Panc1 (cell line): ENCODE data around the gene RNF169. TPM values are rescaled to one million over a fixed set of nuclear protein-coding genes. Genes with fewer than 3 reads are reported as not detected.

Source experiments
- ATAC-seq: fragments of 200-7000 bp; cut with Tn5 transposase; 2 replicates; pipeline ENCODE4 v1.9.1; 2020; ENCODE audit warnings: mild to moderate bottlenecking, moderate library complexity
- BruUV-seq: library from RNA; stranded (reverse); fragments of 400-500 nt; replicated peaks from 2 replicates; lab custom pipeline; 2021; lab: Mats Ljungman, UMichigan
- CTCF ChIA-PET: fragments of 300-600 bp; sonication (Branson Sonifier 250); formaldehyde crosslinking; loops from one replicate; lab custom pipeline; 2022; ENCODE audit warnings: antibody characterized with exemption; lab: Charles Lee
- POLR2A ChIA-PET: fragments of 300-600 bp; sonication (Branson Sonifier 250); formaldehyde crosslinking; loops from one replicate; lab custom pipeline; 2022; ENCODE audit warnings: antibody characterized with exemption; lab: Charles Lee
- DNase-seq: peaks from one replicate; pipeline ENCODE4 v3.0.0-alpha.2; 2010; ENCODE audit warnings: low read depth, low spot score
- H3K27ac ChIP-seq: 2 replicates; pipeline ENCODE4 v1.5.1; 2011; ENCODE audit warnings: mild to moderate bottlenecking, low read length, inconsistent platforms
- H3K27me3 ChIP-seq: fragments of 200-500 bp; sonication (Bioruptor generic); 2 replicates; pipeline ENCODE4 v1.6.0; 2014; ENCODE audit warnings: low read length, inconsistent platforms; ENCODE audit not compliant: control insufficient read depth, insufficient read depth
- H3K36me3 ChIP-seq: fragments of 200-500 bp; sonication (Bioruptor generic); 2 replicates; pipeline ENCODE4 v1.5.1; 2014; ENCODE audit warnings: inconsistent platforms, mild to moderate bottlenecking, low read length, moderate library complexity; ENCODE audit not compliant: control insufficient read depth, insufficient read depth
- H3K4me1 ChIP-seq: 2 replicates; pipeline ENCODE4 v1.5.1; 2011; ENCODE audit warnings: inconsistent platforms, mild to moderate bottlenecking, low read length, moderate library complexity; ENCODE audit not compliant: control insufficient read depth, insufficient read depth
- H3K4me3 ChIP-seq, 2 experiments: 2 replicates each; pipeline ENCODE4 v1.5.1; 2011 to 2012; ENCODE audit warnings: low read depth in 2 of 2, low read length in 2 of 2, mild to moderate bottlenecking in 2 of 2, inconsistent platforms in 1 of 2, moderate library complexity in 1 of 2
- H3K9me3 ChIP-seq: fragments of 200-500 bp; sonication (Bioruptor generic); 2 replicates; pipeline ENCODE4 v1.5.1; 2014; ENCODE audit warnings: low read depth, mild to moderate bottlenecking, inconsistent platforms, low read length, moderate library complexity; ENCODE audit not compliant: control insufficient read depth, insufficient read depth
- POLR2AphosphoS5 ChIP-seq: IDR thresholded peaks from 2 replicates; pipeline ENCODE4 v1.6.1; 2012; ENCODE audit warnings: mild to moderate bottlenecking, low read depth, low read length, moderate library complexity
- SIN3A ChIP-seq: IDR thresholded peaks from 2 replicates; pipeline ENCODE4 v1.6.1; 2012; ENCODE audit warnings: low read depth, mild to moderate bottlenecking, low read length, moderate library complexity, borderline replicate concordance; ENCODE audit not compliant: insufficient read depth
- TCF7L2 ChIP-seq: IDR thresholded peaks from 2 replicates; pipeline ENCODE4 v1.6.1; 2011; ENCODE audit warnings: mild to moderate bottlenecking, low read depth, low read length, inconsistent platforms
- in situ Hi-C: cut with HindIII; loops from 2 replicates; pipeline ENCODE4 v1.10.0; 2016; ENCODE audit warnings: low sequenced_read_pairs, low pct_unique_long_range_greater_than_20kb
- intact Hi-C: fragments of 100-400 bp; cut with micrococcal nuclease; formaldehyde crosslinking; loops from one replicate; pipeline ENCODE4 v1.10.0; 2022; ENCODE audit not compliant: unreplicated experiment
- total RNA-seq: library from RNA; stranded (reverse); gene quantifications from one replicate; pipeline ENCODE4 v1.2.1, GENCODE V29; 2021; ENCODE audit not compliant: unreplicated experiment
- TF ChIP-seq, protein P1 (sequence below), 2 experiments: IDR thresholded peaks; 2 replicates each; pipeline ENCODE4 v1.6.1; 2011 to 2012; ENCODE audit warnings: low read depth in 2 of 2, control low read depth in 1 of 2, low read length in 1 of 2, mild to moderate bottlenecking in 1 of 2, moderate library complexity in 1 of 2; ENCODE audit not compliant: insufficient read depth in 1 of 2
- TF ChIP-seq, protein P2 (sequence below): fragments of 450-650 bp; IDR thresholded peaks from 2 replicates; pipeline ENCODE4 v1.5.1; 2017; ENCODE audit warnings: mild to moderate bottlenecking

RNF169 gene
- total RNA-seq, 1 experiment from 2014 or later = 23.6 TPM

- Histone ChIP-seq H3K27ac (no peak overlapping the region), H3K9me3 (no peaks in the 10 kb centered on the region), H3K36me3 (no peaks in the 10 kb centered on the region), H3K27me3 (no peaks in the 10 kb centered on the region), H3K4me3 (no peak overlapping the region), H3K4me1 (no peaks in the 10 kb centered on the region)
- DNase-seq = no peak
- ChIA-PET POLR2A (no interaction called here), CTCF (no interaction called here)
- intact Hi-C loops (no loop called here), in situ Hi-C loops (no loop called here)
- ATAC-seq = no peak
- BruUV-seq = no TSS peak
- TF ChIP-seq TCF7L2 (no peak), POLR2AphosphoS5 (no peak)
Measured at GRCh38 chr11:74713686-74714085, 35.0 kb upstream of the RNF169 start.

DNA sequence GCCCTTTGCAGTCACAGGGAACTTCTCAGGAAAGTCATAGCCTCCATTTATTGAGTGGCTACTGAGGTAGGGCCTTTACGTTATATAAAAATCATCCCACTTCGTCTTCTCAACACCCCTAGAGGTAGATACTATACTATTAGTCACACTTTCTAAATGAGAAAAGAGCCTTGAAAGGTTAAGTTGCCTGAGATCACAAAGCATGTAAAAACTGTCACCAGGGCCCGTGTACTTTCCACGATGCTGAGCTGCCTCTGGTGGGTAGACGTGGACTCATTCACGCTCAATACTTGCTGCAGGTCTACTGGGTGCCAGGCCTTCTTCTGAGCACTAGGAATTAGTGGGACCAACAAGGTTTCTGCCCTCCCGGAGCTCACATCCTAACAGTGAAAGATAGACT is 33.7 kb upstream of the RNF169 start:
- in situ Hi-C loops = no loop called here

More for the DNA sequence above, 33.7 kb upstream of the RNF169 start:
- BruUV-seq = no TSS peak
- intact Hi-C loops = no loop called here
- Histone ChIP-seq H3K27me3 (no peaks in the 10 kb centered on the region), H3K27ac (no peak overlapping the region), H3K36me3 (no peaks in the 10 kb centered on the region), H3K9me3 (no peaks in the 10 kb centered on the region), H3K4me1 (no peaks in the 10 kb centered on the region), H3K4me3 (no peak overlapping the region)
- ATAC-seq (no peak), DNase-seq (no peak)
- TF ChIP-seq, protein P1, sequence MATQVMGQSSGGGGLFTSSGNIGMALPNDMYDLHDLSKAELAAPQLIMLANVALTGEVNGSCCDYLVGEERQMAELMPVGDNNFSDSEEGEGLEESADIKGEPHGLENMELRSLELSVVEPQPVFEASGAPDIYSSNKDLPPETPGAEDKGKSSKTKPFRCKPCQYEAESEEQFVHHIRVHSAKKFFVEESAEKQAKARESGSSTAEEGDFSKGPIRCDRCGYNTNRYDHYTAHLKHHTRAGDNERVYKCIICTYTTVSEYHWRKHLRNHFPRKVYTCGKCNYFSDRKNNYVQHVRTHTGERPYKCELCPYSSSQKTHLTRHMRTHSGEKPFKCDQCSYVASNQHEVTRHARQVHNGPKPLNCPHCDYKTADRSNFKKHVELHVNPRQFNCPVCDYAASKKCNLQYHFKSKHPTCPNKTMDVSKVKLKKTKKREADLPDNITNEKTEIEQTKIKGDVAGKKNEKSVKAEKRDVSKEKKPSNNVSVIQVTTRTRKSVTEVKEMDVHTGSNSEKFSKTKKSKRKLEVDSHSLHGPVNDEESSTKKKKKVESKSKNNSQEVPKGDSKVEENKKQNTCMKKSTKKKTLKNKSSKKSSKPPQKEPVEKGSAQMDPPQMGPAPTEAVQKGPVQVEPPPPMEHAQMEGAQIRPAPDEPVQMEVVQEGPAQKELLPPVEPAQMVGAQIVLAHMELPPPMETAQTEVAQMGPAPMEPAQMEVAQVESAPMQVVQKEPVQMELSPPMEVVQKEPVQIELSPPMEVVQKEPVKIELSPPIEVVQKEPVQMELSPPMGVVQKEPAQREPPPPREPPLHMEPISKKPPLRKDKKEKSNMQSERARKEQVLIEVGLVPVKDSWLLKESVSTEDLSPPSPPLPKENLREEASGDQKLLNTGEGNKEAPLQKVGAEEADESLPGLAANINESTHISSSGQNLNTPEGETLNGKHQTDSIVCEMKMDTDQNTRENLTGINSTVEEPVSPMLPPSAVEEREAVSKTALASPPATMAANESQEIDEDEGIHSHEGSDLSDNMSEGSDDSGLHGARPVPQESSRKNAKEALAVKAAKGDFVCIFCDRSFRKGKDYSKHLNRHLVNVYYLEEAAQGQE (IDR thresholded peaks at IDR 0.05; ENCODE audit: insufficient read depth in 1 of 2, low read depth in 2 of 2, low read length in 1 of 2) = no peak
- TF ChIP-seq TCF7L2 (no peak), SIN3A (no peak), POLR2AphosphoS5 (no peak)
- TF ChIP-seq, protein P2, sequence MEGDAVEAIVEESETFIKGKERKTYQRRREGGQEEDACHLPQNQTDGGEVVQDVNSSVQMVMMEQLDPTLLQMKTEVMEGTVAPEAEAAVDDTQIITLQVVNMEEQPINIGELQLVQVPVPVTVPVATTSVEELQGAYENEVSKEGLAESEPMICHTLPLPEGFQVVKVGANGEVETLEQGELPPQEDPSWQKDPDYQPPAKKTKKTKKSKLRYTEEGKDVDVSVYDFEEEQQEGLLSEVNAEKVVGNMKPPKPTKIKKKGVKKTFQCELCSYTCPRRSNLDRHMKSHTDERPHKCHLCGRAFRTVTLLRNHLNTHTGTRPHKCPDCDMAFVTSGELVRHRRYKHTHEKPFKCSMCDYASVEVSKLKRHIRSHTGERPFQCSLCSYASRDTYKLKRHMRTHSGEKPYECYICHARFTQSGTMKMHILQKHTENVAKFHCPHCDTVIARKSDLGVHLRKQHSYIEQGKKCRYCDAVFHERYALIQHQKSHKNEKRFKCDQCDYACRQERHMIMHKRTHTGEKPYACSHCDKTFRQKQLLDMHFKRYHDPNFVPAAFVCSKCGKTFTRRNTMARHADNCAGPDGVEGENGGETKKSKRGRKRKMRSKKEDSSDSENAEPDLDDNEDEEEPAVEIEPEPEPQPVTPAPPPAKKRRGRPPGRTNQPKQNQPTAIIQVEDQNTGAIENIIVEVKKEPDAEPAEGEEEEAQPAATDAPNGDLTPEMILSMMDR = no peak
- POLR2A ChIA-PET = no interaction called here
- CTCF ChIA-PET = interaction anchor here (0.9 kb wide), 1 partner anchor 12 kb away, joined by 4 read pairs; no protein-coding TSS in a partner anchor
